ENCODE measurements around the gene CFD. TPM values are rescaled to one million over a fixed set of nuclear protein-coding genes. Genes with fewer than 3 reads are reported as not detected.

Gene CFD
- total RNA-seq, 2 donors from 2014 or later: 0.53 TPM; not detected in 1

GRCh38 chr19:867301-867793 is 7.9 kb downstream of the CFD start:
- ATAC-seq: no peak
- Mint-ChIP-seq H3K36me3 (peaks cover 4% of the 10 kb centered on the region), H3K27me3 (peaks cover 0 to 4% of the 10 kb centered on the region in 2 donors)

GRCh38 chr19:867855-868457 is 8.5 kb downstream of the CFD start:
- ATAC-seq (no peak), DNase-seq (ENCODE audit: low spot score) (no peak)
- H3K27me3 Mint-ChIP-seq: no peaks in the 10 kb centered on the region
- peaks cover 4 to 8% of the 10 kb centered on the region in 2 donors for H3K4me1 Mint-ChIP-seq (ENCODE audit: low read depth in 2 of 2)
- H3K9me3 Mint-ChIP-seq: no peaks in the 10 kb centered on the region
- peaks cover 4% of the 10 kb centered on the region for H3K36me3 Mint-ChIP-seq
- no peak overlapping the region for H3K27ac Mint-ChIP-seq
- H3K4me3 Mint-ChIP-seq: no peak overlapping the region

More at GRCh38 chr19:867301-867793, 7.9 kb downstream of the CFD start:
- no peak for DNase-seq (ENCODE audit: low spot score)
- Mint-ChIP-seq H3K9me3 (no peaks in the 10 kb centered on the region), H3K27ac (no peak overlapping the region), H3K4me3 (no peak overlapping the region), H3K4me1 (ENCODE audit: low read depth in 2 of 2) (peaks cover 10 to 11% of the 10 kb centered on the region in 2 donors)

GRCh38 chr19:868458-869244 is 9.2 kb downstream of the CFD start:
- ATAC-seq (no peak), DNase-seq (ENCODE audit: low spot score) (no peak)
- H3K4me3 Mint-ChIP-seq: no peak overlapping the region
- no peaks in the 10 kb centered on the region for H3K27me3 Mint-ChIP-seq
- no peak overlapping the region for H3K27ac Mint-ChIP-seq
- H3K36me3 Mint-ChIP-seq: peaks cover 4% of the 10 kb centered on the region
- peaks cover 0 to 6% of the 10 kb centered on the region in 2 donors for H3K4me1 Mint-ChIP-seq (ENCODE audit: low read depth in 2 of 2)
- no peaks in the 10 kb centered on the region for H3K9me3 Mint-ChIP-seq

GRCh38 chr19:869245-870177 is 10.0 kb downstream of the CFD start:
- H3K9me3 Mint-ChIP-seq: no peaks in the 10 kb centered on the region
- no peak overlapping the region for H3K4me3 Mint-ChIP-seq
- H3K27me3 Mint-ChIP-seq: no peaks in the 10 kb centered on the region
- H3K4me1 Mint-ChIP-seq (ENCODE audit: low read depth in 2 of 2): peaks cover 0 to 6% of the 10 kb centered on the region in 2 donors
- H3K36me3 Mint-ChIP-seq: peaks cover 4% of the 10 kb centered on the region
- ATAC-seq: no peak
- no peak overlapping the region for H3K27ac Mint-ChIP-seq
- DNase-seq (ENCODE audit: low spot score): no peak

- Mint-ChIP-seq H3K4me3 (no peak overlapping the region), H3K9me3 (no peaks in the 10 kb centered on the region), H3K27ac (no peak overlapping the region), H3K4me1 (ENCODE audit: low read depth in 2 of 2) (peaks cover 0 to 6% of the 10 kb centered on the region in 2 donors), H3K36me3 (peaks cover 4% of the 10 kb centered on the region), H3K27me3 (no peaks in the 10 kb centered on the region)
- DNase-seq (ENCODE audit: low spot score) (no peak), ATAC-seq (no peak)
Observed at GRCh38 chr19:870314-870713, 10.8 kb downstream of the CFD start.

GRCh38 chr19:870963-871401 is 11.5 kb downstream of the CFD start:
- DNase-seq (ENCODE audit: low spot score) (no peak), ATAC-seq (no peak)
- Mint-ChIP-seq H3K9me3 (no peaks in the 10 kb centered on the region), H3K27me3 (no peaks in the 10 kb centered on the region), H3K4me1 (ENCODE audit: low read depth in 2 of 2) (peaks cover 0 to 6% of the 10 kb centered on the region in 2 donors), H3K36me3 (peaks cover 4% of the 10 kb centered on the region), H3K4me3 (no peak overlapping the region), H3K27ac (no peak overlapping the region)

- DNase-seq (ENCODE audit: low spot score) (no peak), ATAC-seq (no peak)
- Mint-ChIP-seq H3K9me3 (no peaks in the 10 kb centered on the region), H3K4me1 (ENCODE audit: low read depth in 2 of 2) (peaks cover 0 to 6% of the 10 kb centered on the region in 2 donors), H3K4me3 (no peak overlapping the region), H3K36me3 (peaks cover 4% of the 10 kb centered on the region), H3K27me3 (no peaks in the 10 kb centered on the region), H3K27ac (no peak overlapping the region)
Observed at GRCh38 chr19:871446-872265, 12.2 kb downstream of the CFD start.

DNA sequence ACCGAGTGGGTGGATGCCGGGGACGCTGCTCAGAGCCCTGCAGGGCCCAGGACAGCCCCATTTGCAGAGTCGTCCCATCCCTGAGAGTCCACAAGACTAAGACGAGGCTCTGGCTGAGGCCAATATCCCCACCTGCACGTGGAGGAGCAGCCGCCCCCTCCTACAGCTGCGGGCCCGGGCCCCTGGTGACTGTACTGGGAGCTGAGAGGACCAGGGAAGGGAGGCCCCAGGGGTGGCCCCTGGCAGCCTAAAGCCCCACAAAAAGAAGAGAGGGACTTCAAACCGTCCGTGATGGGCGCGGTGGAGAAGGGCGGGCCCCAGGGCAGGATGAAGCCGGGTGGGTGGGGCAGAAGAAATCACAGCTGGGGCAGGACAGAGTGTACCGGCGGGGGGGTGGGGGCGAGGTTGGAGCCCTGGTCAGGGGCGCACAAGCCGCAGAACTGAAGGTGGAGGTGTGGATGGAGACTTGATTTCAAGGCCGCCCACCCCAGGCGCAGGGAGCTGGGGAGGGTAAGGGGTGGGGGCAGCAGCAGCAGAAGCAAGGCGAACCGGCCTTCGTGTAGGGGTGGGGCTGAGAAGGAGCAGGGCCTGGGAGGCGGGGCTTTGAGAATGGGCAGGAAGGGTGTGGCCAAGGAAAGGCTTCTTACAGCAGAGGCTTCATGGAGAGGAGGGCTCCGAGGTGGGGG is 12.9 kb downstream of the CFD start:
- Mint-ChIP-seq H3K4me1 (ENCODE audit: low read depth in 2 of 2) (peaks cover 0 to 4% of the 10 kb centered on the region in 2 donors), H3K9me3 (no peaks in the 10 kb centered on the region), H3K36me3 (peaks cover 3% of the 10 kb centered on the region), H3K27me3 (no peaks in the 10 kb centered on the region), H3K27ac (no peak overlapping the region), H3K4me3 (no peak overlapping the region)
- peak; percentile 74 for ATAC-seq
- DNase-seq (ENCODE audit: low spot score): peak; percentile 72

- ATAC-seq (peak; percentile 80 to 89), DNase-seq (ENCODE audit: low spot score) (no peak)
- Mint-ChIP-seq H3K9me3 (no peaks in the 10 kb centered on the region), H3K27ac (no peak overlapping the region), H3K27me3 (no peaks in the 10 kb centered on the region), H3K4me1 (ENCODE audit: low read depth in 2 of 2) (peaks cover 0 to 2% of the 10 kb centered on the region in 2 donors), H3K4me3 (no peak overlapping the region), H3K36me3 (no peaks in the 10 kb centered on the region)
Observed at GRCh38 chr19:873084-873483, 13.6 kb downstream of the CFD start.

DNA sequence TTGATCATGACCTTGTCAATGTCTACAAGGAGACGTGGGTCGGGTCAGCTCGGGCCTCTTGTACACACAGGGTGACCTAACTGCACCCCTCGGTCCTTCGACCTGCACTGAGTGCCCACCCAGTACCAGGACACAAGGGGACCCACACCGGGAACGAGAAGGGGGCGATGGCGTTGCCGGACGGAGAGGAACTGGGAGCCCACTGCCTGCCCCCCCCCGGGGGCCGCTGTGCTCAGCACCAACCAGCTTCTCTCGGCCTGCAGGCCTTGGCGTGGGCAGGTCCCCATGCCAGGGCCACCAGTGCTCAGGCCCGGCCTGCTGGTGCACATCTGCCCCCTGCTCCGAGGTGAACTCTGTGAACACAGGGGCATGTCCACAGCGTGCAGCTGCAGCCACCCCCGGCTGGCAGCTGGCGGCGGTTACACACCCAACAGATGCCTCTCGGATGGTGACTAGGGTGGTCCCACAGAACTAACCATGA is 14.1 kb downstream of the CFD start:
- no peak for DNase-seq (ENCODE audit: low spot score)
- Mint-ChIP-seq H3K27me3 (no peaks in the 10 kb centered on the region), H3K4me1 (ENCODE audit: low read depth in 2 of 2) (peaks cover 0 to 2% of the 10 kb centered on the region in 2 donors), H3K9me3 (no peaks in the 10 kb centered on the region), H3K36me3 (no peaks in the 10 kb centered on the region), H3K4me3 (no peak overlapping the region), H3K27ac (no peak overlapping the region)
- ATAC-seq: no peak

DNA sequence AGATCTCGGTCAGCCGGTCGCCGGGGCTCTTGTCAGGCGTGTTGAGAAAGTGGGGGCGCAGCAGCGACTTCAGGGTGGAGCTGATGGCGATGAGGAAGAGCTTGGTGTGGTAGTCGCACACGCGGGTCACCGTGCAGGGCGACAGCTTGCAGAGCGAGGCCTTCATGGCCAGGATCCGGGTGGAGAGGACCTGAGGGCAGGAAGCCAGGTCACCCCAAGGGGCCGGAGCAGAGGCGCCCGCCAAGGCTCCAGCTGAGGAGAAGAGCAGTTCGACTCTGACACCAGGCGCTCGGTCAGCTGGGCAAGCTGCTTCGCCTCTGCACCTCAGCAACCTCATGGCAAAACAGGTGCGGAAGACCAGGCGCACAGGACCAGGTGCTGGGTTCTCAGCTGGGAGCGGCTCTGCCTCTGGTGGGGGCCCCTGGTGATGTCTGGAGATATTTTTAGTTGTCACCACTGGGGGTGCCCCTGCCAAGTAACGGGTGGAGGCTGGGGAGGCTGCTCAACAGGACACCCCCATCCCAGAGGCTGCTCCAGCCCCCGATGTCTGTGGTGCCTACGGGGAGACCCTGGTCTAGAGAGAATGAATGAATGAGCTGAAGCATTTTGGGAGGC is 15.9 kb downstream of the CFD start:
- Mint-ChIP-seq H3K4me3 (no peak overlapping the region), H3K27me3 (no peaks in the 10 kb centered on the region), H3K9me3 (no peaks in the 10 kb centered on the region), H3K4me1 (ENCODE audit: low read depth in 2 of 2) (peaks cover 0 to 2% of the 10 kb centered on the region in 2 donors), H3K27ac (no peak overlapping the region), H3K36me3 (no peaks in the 10 kb centered on the region)
- ATAC-seq (no peak), DNase-seq (ENCODE audit: low spot score) (no peak)

DNA sequence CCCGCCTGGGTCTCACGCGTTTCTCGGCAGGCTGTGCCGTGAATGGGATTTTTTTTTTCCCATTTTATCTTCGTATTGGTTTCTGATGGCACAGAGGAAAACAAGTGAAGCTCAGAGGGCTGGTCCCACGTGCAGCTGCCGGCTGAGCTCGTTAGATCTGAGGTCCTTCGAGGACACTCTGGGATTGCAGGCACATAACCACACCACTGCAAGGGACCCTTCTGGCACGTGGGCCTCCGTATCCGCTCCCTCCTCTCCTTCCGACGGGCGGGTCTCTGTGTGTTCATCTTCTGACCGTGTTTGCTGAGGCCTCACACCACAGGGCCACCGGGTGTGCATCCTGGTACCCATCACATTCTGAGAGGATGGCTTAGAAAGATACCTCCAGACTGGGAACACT is 16.6 kb downstream of the CFD start:
- Mint-ChIP-seq H3K27ac (no peak overlapping the region), H3K4me3 (no peak overlapping the region), H3K9me3 (no peaks in the 10 kb centered on the region), H3K4me1 (ENCODE audit: low read depth in 2 of 2) (peaks cover 0 to 2% of the 10 kb centered on the region in 2 donors), H3K36me3 (no peaks in the 10 kb centered on the region), H3K27me3 (no peaks in the 10 kb centered on the region)
- no peak for DNase-seq (ENCODE audit: low spot score)
- ATAC-seq: no peak
